H9 (cell line): ENCODE measurements around the gene FAM3C. TPM values are rescaled to one million over a fixed set of nuclear protein-coding genes. Genes with fewer than 3 reads are reported as not detected.

Source experiments
- DNase-seq: peaks from one replicate; pipeline ENCODE4 v3.0.0-alpha.2; 2017
- H2AFZ ChIP-seq: one replicate; pipeline ENCODE4 v1.6.1; 2013; ENCODE audit warnings: mild to moderate bottlenecking, low read length, control low read depth, moderate library complexity
- H2AK5ac ChIP-seq: 2 replicates; pipeline ENCODE4 v1.6.1; 2013; ENCODE audit warnings: low read length, control low read depth, mixed read lengths; ENCODE audit not compliant: insufficient read length
- H2BK120ac ChIP-seq: one replicate; pipeline ENCODE4 v1.6.1; 2013; ENCODE audit warnings: low read depth, mild to moderate bottlenecking, low read length, control low read depth, inconsistent platforms; ENCODE audit not compliant: poor library complexity, severe bottlenecking
- H2BK12ac ChIP-seq: 2 replicates; pipeline ENCODE4 v1.6.1; 2013; ENCODE audit warnings: low read length, control low read depth, mixed read lengths, low read depth; ENCODE audit not compliant: insufficient read length
- H2BK15ac ChIP-seq: 2 replicates; pipeline ENCODE4 v1.6.1; 2013; ENCODE audit warnings: low read depth, low read length, control low read depth
- H2BK20ac ChIP-seq: one replicate; pipeline ENCODE4 v1.6.1; 2013; ENCODE audit warnings: low read depth, mild to moderate bottlenecking, low read length, control low read depth, inconsistent platforms; ENCODE audit not compliant: poor library complexity, severe bottlenecking
- H2BK5ac ChIP-seq: 2 replicates; pipeline ENCODE4 v1.6.1; 2013; ENCODE audit warnings: low read length, control low read depth, mixed read lengths; ENCODE audit not compliant: insufficient read length
- H3K14ac ChIP-seq: 2 replicates; pipeline ENCODE4 v1.6.1; 2013; ENCODE audit warnings: low read length, control low read depth; ENCODE audit not compliant: insufficient read depth
- H3K18ac ChIP-seq: 2 replicates; pipeline ENCODE4 v1.6.1; 2013; ENCODE audit warnings: low read depth, mild to moderate bottlenecking, mixed read lengths, low read length, control low read depth; ENCODE audit not compliant: insufficient read length
- H3K23ac ChIP-seq: 2 replicates; pipeline ENCODE4 v1.6.1; 2013; ENCODE audit warnings: low read length, control low read depth, mixed read lengths, low read depth; ENCODE audit not compliant: insufficient read length
- H3K23me2 ChIP-seq: 2 replicates; pipeline ENCODE4 v1.6.1; 2013; ENCODE audit warnings: low read depth, mild to moderate bottlenecking, mixed read lengths, low read length, control low read depth; ENCODE audit not compliant: insufficient read length, poor library complexity, severe bottlenecking
- H3K27ac ChIP-seq: 2 replicates; pipeline ENCODE4 v1.5.1; 2013; ENCODE audit warnings: low read length, control low read depth, mixed read lengths, low read depth; ENCODE audit not compliant: insufficient read length
- H3K27me3 ChIP-seq: 2 replicates; pipeline ENCODE4 v1.6.1; 2013; ENCODE audit warnings: low read length, control low read depth, inconsistent platforms; ENCODE audit not compliant: insufficient read depth
- H3K4ac ChIP-seq: 2 replicates; pipeline ENCODE4 v1.6.1; 2013; ENCODE audit warnings: low read depth, mild to moderate bottlenecking, control low read depth, inconsistent platforms, low read length, moderate library complexity
- H3K4me1 ChIP-seq: 2 replicates; pipeline ENCODE4 v1.6.1; 2013; ENCODE audit warnings: low read length, control low read depth, inconsistent platforms; ENCODE audit not compliant: insufficient read depth
- H3K4me2 ChIP-seq: 2 replicates; pipeline ENCODE4 v1.6.1; 2013; ENCODE audit warnings: low read length, control low read depth, mixed read lengths; ENCODE audit not compliant: insufficient read length, insufficient read depth
- H3K56ac ChIP-seq: 2 replicates; pipeline ENCODE4 v1.6.1; 2013; ENCODE audit warnings: low read depth, mild to moderate bottlenecking, mixed read lengths, low read length, control low read depth; ENCODE audit not compliant: insufficient read length
- H3K79me1 ChIP-seq: 2 replicates; pipeline ENCODE4 v1.6.1; 2013; ENCODE audit warnings: low read depth, mild to moderate bottlenecking, moderate library complexity, low read length, control low read depth, inconsistent platforms; ENCODE audit not compliant: insufficient read depth, poor library complexity, severe bottlenecking
- H3K79me2 ChIP-seq: 2 replicates; pipeline ENCODE4 v1.6.1; 2013; ENCODE audit warnings: low read length, control low read depth, inconsistent platforms; ENCODE audit not compliant: insufficient read depth
- H3K9ac ChIP-seq: 2 replicates; pipeline ENCODE4 v1.6.1; 2013; ENCODE audit warnings: low read length, control low read depth, mixed read lengths; ENCODE audit not compliant: insufficient read length; ENCODE audit errors: extremely low read depth
- H3K9me3 ChIP-seq: one replicate; pipeline ENCODE4 v1.6.1; 2013; ENCODE audit warnings: low read depth, low read length, inconsistent platforms; ENCODE audit not compliant: control insufficient read depth
- H3T11ph ChIP-seq: one replicate; pipeline ENCODE4 v1.6.1; 2013; ENCODE audit warnings: mild to moderate bottlenecking, low read length, control low read depth, inconsistent platforms
- H4K20me1 ChIP-seq: one replicate; pipeline ENCODE4 v1.6.1; 2013; ENCODE audit not compliant: control insufficient read depth, insufficient read length, insufficient read depth
- H4K5ac ChIP-seq: 2 replicates; pipeline ENCODE4 v1.6.1; 2013; ENCODE audit warnings: low read depth, mild to moderate bottlenecking, mixed read lengths, low read length, control low read depth; ENCODE audit not compliant: insufficient read length
- H4K8ac ChIP-seq: replicated peaks from 2 replicates; pipeline ENCODE4 v1.6.1; 2013; ENCODE audit warnings: low read length, control low read depth, mixed read lengths, low read depth; ENCODE audit not compliant: insufficient read length
- H4K91ac ChIP-seq: 2 replicates; pipeline ENCODE4 v1.6.1; 2013; ENCODE audit warnings: low read depth, mild to moderate bottlenecking, moderate library complexity, mixed read lengths, low read length, control low read depth; ENCODE audit not compliant: insufficient read length
- H3K27ac Mint-ChIP-seq, 3 experiments: 2 replicates in 2 of 3; 3 replicates in 1 of 3; pipeline ENCODE4 v1.8.0; 2020 to 2021; ENCODE audit warnings: mixed read lengths in 3 of 3, mild to moderate bottlenecking in 1 of 3, moderate library complexity in 1 of 3
- H3K27me3 Mint-ChIP-seq: 2 replicates; pipeline ENCODE4 v1.8.0; 2021; ENCODE audit warnings: low read depth, mild to moderate bottlenecking, moderate library complexity, mixed read lengths
- H3K36me3 Mint-ChIP-seq, 3 experiments: 2 replicates in 2 of 3; 3 replicates in 1 of 3; pipeline ENCODE4 v1.8.0; 2020 to 2021; ENCODE audit warnings: low read depth in 3 of 3, mixed read lengths in 3 of 3; ENCODE audit not compliant: insufficient read depth in 1 of 3
- H3K4me1 Mint-ChIP-seq, 2 experiments: 2 replicates each; pipeline ENCODE4 v1.8.0; 2020; ENCODE audit warnings: mixed read lengths in 2 of 2
- H3K4me3 Mint-ChIP-seq, 2 experiments: 2 replicates in 1 of 2; 3 replicates in 1 of 2; pipeline ENCODE4 v1.8.0; 2020 to 2021; ENCODE audit warnings: mild to moderate bottlenecking in 2 of 2, mixed read lengths in 2 of 2, moderate library complexity in 1 of 2
- H3K9me3 Mint-ChIP-seq, 2 experiments: 2 replicates in 1 of 2; 3 replicates in 1 of 2; pipeline ENCODE4 v1.8.0; 2020; ENCODE audit warnings: mild to moderate bottlenecking in 2 of 2, mixed read lengths in 2 of 2, moderate library complexity in 1 of 2
- CTCF ChIP-seq: fragments of 200-600 bp; sonication (generic); conservative IDR thresholded peaks from 3 replicates; pipeline ENCODE4 v1.8.0; 2021; ENCODE audit warnings: antibody characterized with exemption, mild to moderate bottlenecking
- WGBS: extraction: QIAGEN DNeasy Blood & Tissue Kit; methylation state at CpG from one replicate; pipeline ENCODE4 v1.1.7; 2013; ENCODE audit warnings: missing lambda C conversion rate, low lambda C conversion rate, mixed read lengths; ENCODE audit not compliant: insufficient read length; ENCODE audit errors: extremely low coverage; 5-methylcytosine and 5-hydroxymethylcytosine counted together
- total RNA-seq: library from RNA; stranded (reverse); gene quantifications from 2 replicates; pipeline ENCODE4 v1.2.1, GENCODE V29; 2021

Gene FAM3C
- total RNA-seq, 1 experiment from 2014 or later = 64.5 TPM

GRCh38 chr7:121404348-121404747, 8.2 kb upstream of the FAM3C start:
- no peak overlapping the region for H3K4me2 ChIP-seq
- H2BK15ac ChIP-seq = no peak overlapping the region
- Mint-ChIP-seq H3K4me1 (peaks cover 3 to 8% of the 10 kb centered on the region in 2 experiments; a peak in 3 of 4 replicates), H3K9me3 (no peaks in the 10 kb centered on the region), H3K36me3 (no peaks in the 10 kb centered on the region), H3K27ac (no peak overlapping the region), H3K4me3 (no peak overlapping the region), H3K27me3 (no peaks in the 10 kb centered on the region)
- no peak overlapping the region for H4K91ac ChIP-seq
- no peak overlapping the region for H4K8ac ChIP-seq
- H3K27me3 ChIP-seq = no peaks in the 10 kb centered on the region
- no peaks in the 10 kb centered on the region for H3K9me3 ChIP-seq
- no peak overlapping the region for H3K23ac ChIP-seq
- H2BK20ac ChIP-seq = no peak overlapping the region
- H2AK5ac ChIP-seq = no peak overlapping the region
- H3T11ph ChIP-seq = no peak overlapping the region
- TF ChIP-seq CTCF = no peak
- no peak overlapping the region for H2BK120ac ChIP-seq
- no CpG with 5 or more reads among the region's 2 CpGs for WGBS
- H3K79me1 ChIP-seq = no peaks in the 10 kb centered on the region
- H3K18ac ChIP-seq = no peak overlapping the region
- H2BK5ac ChIP-seq = no peak overlapping the region
- H3K27ac ChIP-seq = no peak overlapping the region
- no peak overlapping the region for H3K56ac ChIP-seq
- no peak overlapping the region for H2AFZ ChIP-seq
- H3K9ac ChIP-seq = no peak overlapping the region
- no peaks in the 10 kb centered on the region for H3K79me2 ChIP-seq
- no peak overlapping the region for H4K5ac ChIP-seq
- no peak overlapping the region for H3K4ac ChIP-seq
- no peaks in the 10 kb centered on the region for H3K4me1 ChIP-seq
- H4K20me1 ChIP-seq = no peaks in the 10 kb centered on the region
- H2BK12ac ChIP-seq = no peak overlapping the region
- no peak overlapping the region for H3K14ac ChIP-seq
- no peaks in the 10 kb centered on the region for H3K23me2 ChIP-seq
- no peak for DNase-seq
